C4-2B (cell line): ENCODE measurements around the gene MIGA1.

Source experiments
- H3K27ac ChIP-seq: fragments of 450-650 bp; 2 replicates; pipeline ENCODE4 v1.5.1; 2017
- CTCF ChIP-seq: fragments of 450-650 bp; conservative IDR thresholded peaks from 2 replicates; pipeline ENCODE4 v1.5.1; 2017; ENCODE audit warnings: mild to moderate bottlenecking
- ZFX ChIP-seq: fragments of 450-650 bp; IDR thresholded peaks from 2 replicates; pipeline ENCODE4 v1.6.1; 2017

MIGA1 gene

GRCh38 chr1:77874804-77875445 is 95.5 kb downstream of the MIGA1 start:
- no peak overlapping the region for H3K27ac ChIP-seq
- TF ChIP-seq ZFX (no peak), CTCF (no peak)

- no peak overlapping the region for H3K27ac ChIP-seq
- TF ChIP-seq ZFX (no peak), CTCF (no peak)
Observed at GRCh38 chr1:77876884-77877283, 97.4 kb downstream of the MIGA1 start.

GRCh38 chr1:77881061-77881460 is 101.6 kb downstream of the MIGA1 start:
- no peak for TF ChIP-seq CTCF
- no peak for TF ChIP-seq ZFX
- H3K27ac ChIP-seq = no peak overlapping the region

- H3K27ac ChIP-seq = no peak overlapping the region
- TF ChIP-seq ZFX = no peak
- no peak for TF ChIP-seq CTCF
Observed at GRCh38 chr1:77882411-77882810, 103.0 kb downstream of the MIGA1 start.

- no peak within 1 kb of the TSS for H3K27ac ChIP-seq
- TF ChIP-seq CTCF = no peak
- no peak for TF ChIP-seq ZFX
Observed at GRCh38 chr1:77888081-77888780, 108.8 kb downstream of the MIGA1 start, which contains the start of gene NEXN. Gene NEXN (plus strand): TSS chr1:77888624. CDS start chr1:77916107, 27,483 bp downstream.

GRCh38 chr1:77888781-77889642 is 109.6 kb downstream of the MIGA1 start:
- no peak for TF ChIP-seq CTCF
- no peak for TF ChIP-seq ZFX
- H3K27ac ChIP-seq = no peak overlapping the region

GRCh38 chr1:77889671-77890070 is 110.2 kb downstream of the MIGA1 start:
- TF ChIP-seq CTCF = no peak
- TF ChIP-seq ZFX = no peak
- H3K27ac ChIP-seq = no peak overlapping the region
